Measurements from ENCODE around the gene CLN6.

GRCh38 chr15:68271854-68272471, 42.4 kb upstream of the CLN6 start:
- TF ChIP-seq CTCF (IDR thresholded peaks at IDR 0.05; ENCODE audit: low read depth, low read length) (no peak), MYC (IDR thresholded peaks at IDR 0.05; ENCODE audit: low read depth, low read length) (no peak), POLR2A (IDR thresholded peaks at IDR 0.05; ENCODE audit: extremely low read depth, insufficient read length) (no peak), MAX (IDR thresholded peaks at IDR 0.05; ENCODE audit: low read depth, low read length) (no peak)
